Measurements from ENCODE around the gene P2RX4. TPM values are rescaled to one million over a fixed set of nuclear protein-coding genes. Genes with fewer than 3 reads are reported as not detected.
"Not testable (repeated sequence)": the region's sequence is repeated elsewhere in the genome, so short reads cannot be mapped to it uniquely, and the experiment has no call there.

P2RX4 gene
- 23.6 TPM for polyA plus RNA-seq (2012; ENCODE audit: insufficient read depth, insufficient read length)

- peak; percentile 67 for DNase-seq (ENCODE audit: low read depth, low spot score)
Measured at GRCh38 chr12:121209624-121210572, at the start of gene P2RX4. Gene P2RX4, plus strand, starts transcription at chr12:121210129. Its CDS starts 36 bp downstream, at chr12:121210165.

DNA sequence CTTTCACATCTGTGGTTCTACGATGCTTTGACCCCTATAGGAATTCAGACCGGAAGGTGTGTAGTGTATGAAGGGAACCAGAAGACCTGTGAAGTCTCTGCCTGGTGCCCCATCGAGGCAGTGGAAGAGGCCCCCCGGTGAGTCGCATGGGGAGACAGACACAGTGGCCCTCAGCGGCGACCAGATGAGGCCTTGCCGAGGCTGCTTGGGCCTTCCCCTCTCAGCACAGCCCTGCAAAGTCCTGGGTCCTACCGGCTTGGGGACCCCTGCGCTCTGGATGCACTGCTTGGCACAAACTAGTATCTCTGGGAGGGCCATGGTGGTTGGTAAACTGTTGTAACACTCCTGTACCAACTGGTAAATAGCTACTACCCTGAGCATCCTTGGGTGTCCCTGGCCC, 47.5 kb upstream of the P2RX4 start:
- H3K4me3 ChIP-seq (ENCODE audit: low read length), result no peak overlapping the region
- no peak for DNase-seq (ENCODE audit: low read depth, low spot score)

More at GRCh38 chr12:121209624-121210572, at the start of gene P2RX4:
- peak within 1 kb of the TSS; percentile 68 for H3K4me3 ChIP-seq (ENCODE audit: low read length)

DNA sequence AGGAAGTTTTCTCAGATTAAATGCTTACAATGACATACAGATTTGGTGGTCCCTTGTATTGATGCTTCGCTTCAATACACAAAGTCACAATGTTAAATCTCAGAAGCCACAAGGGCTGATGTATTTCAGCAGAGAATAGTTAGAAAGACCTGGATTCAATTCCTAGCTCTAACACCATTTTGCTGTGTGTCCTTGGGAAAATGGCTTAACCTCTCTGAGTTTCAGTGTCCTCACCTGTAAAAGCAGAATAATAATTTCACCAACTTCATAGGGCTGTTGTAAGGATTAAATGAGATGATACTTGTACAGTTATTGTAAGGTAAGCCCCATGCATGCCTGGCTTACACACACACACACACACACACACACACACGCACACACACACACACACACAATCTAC, 46.9 kb upstream of the P2RX4 start:
- no peak for DNase-seq (ENCODE audit: low read depth, low spot score)

DNA sequence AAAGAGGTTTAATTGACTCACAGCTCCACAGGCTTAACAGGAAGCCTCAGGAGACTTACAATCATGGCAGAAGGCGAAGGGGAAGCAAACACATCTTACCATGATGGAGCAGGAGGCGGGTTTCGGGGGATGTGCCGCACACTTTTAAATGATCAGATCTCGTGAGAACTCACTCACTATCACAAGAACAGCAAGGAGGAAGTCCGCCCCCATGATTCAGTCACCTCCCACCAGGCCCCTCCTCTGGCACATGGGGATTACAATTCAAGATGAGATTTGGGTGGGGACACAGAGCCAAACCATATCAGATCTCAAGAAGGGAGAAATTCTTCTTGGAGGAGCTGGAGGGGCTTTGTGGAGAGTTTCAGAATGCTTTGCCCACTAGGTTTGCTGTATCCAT, 45.1 kb upstream of the P2RX4 start:
- not testable (repeated sequence) for H3K4me3 ChIP-seq (ENCODE audit: low read length); DNase-seq (ENCODE audit: low read depth, low spot score)

More for the DNA sequence above, 46.9 kb upstream of the P2RX4 start:
- H3K4me3 ChIP-seq (ENCODE audit: low read length), result no peak overlapping the region

DNA sequence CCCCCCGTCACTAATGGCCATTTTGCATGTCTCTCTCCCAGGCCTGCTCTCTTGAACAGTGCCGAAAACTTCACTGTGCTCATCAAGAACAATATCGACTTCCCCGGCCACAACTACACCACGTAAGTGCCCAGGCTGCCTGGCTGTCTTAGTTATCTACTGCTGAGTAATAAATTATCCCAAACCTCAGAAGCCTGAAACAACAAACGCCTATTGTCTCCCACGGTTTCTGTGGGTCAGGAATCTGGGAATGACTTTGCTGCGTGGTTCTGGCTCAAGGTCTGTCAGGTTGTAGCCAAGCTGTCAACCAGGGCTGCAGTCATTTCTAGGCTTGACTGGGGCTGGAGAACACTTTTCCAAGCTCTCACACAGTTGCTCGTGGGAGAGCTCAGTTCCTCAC, 44.6 kb upstream of the P2RX4 start:
- no peak overlapping the region for H3K4me3 ChIP-seq (ENCODE audit: low read length)

GRCh38 chr12:121166356-121166755, 43.6 kb upstream of the P2RX4 start:
- no peak for DNase-seq (ENCODE audit: low read depth, low spot score)
- no peak overlapping the region for H3K4me3 ChIP-seq (ENCODE audit: low read length)

More for the DNA sequence above, 44.6 kb upstream of the P2RX4 start:
- DNase-seq (ENCODE audit: low read depth, low spot score), result no peak

DNA sequence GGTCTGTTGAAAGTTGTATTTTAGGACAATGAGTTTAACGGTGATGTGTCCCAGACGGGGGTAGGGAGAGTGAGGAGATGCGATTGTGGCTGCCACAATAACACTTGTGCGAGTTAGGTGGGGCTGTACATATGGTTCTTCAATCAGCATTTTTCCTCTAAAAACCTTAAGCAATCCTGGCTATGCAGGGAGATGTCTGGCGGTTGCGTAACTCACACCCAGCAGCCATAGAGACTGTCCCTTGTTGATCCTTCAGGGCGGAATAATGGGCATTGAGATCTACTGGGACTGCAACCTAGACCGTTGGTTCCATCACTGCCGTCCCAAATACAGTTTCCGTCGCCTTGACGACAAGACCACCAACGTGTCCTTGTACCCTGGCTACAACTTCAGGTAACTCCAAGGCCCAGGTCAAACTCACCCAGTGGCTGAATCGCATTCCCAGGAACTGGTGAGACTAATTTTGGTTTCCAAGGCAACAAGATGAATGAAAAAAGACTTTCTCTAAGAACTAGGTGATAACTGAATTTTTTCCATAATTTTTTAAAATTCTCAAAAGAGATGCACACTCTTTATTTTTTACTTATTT, 42.6 kb upstream of the P2RX4 start:
- no peak for DNase-seq (ENCODE audit: low read depth, low spot score)
- no peak overlapping the region for H3K4me3 ChIP-seq (ENCODE audit: low read length)

GRCh38 chr12:121167951-121168350, 42.0 kb upstream of the P2RX4 start:
- no peak overlapping the region for H3K4me3 ChIP-seq (ENCODE audit: low read length)
- no peak for DNase-seq (ENCODE audit: low read depth, low spot score)

DNA sequence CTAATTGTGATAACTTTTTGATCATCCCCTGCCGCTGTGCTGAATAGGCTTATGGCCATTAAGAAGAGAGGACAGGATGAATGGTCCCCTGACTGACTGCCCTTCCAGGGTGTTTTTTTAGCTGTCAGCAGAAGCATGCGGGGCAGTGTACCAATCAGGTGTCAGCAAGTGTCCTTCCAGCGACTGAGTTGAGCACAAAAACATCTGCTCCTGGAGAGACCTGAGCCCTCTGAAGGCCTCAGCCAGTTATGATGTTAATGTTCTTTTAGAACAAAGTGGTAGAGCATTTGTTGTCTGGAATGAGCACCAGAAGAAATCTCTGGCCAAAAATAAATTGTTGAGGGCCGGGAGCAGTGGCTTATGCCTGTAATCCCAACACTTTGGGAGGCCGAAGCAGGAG, 39.8 kb upstream of the P2RX4 start:
- no peak overlapping the region for H3K4me3 ChIP-seq (ENCODE audit: low read length)
- DNase-seq (ENCODE audit: low read depth, low spot score), result no peak

DNA sequence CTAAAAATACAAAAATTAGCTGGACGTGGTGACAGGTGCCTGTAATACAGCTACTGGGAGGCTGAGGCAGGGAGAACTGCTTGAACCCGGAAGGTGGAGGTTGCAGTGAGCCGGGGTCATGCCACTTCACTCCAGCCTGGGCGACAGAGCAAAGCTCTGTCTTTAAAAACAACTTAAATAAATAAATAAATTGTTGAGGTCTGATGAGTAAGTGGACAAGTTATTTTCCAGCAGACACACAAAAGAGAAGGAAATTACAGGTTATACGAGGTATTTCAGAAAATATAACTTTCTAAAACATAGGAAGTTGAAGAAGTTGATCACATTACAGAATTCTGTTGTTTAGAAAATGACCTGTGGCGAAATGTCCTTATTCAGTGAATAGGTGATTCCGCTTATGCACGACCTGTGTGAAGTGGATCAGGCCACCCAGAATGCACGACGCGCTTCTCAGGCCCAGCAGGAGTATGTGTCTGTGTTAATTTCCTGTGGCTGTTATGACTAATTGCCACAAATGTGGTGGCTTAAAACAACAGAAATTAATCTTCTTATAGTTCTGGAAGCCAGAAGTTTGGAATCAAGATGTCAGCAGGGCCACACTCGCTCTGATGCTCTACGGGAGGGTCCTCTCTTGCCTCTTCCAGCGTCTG, 39.2 kb upstream of the P2RX4 start:
- DNase-seq (ENCODE audit: low read depth, low spot score), result no peak
- H3K4me3 ChIP-seq (ENCODE audit: low read length), result no peak overlapping the region

GRCh38 chr12:121172145-121172544, 37.8 kb upstream of the P2RX4 start:
- no peak for DNase-seq (ENCODE audit: low read depth, low spot score)
- no peak overlapping the region for H3K4me3 ChIP-seq (ENCODE audit: low read length)

- no peak for DNase-seq (ENCODE audit: low read depth, low spot score)
Measured at GRCh38 chr12:121175383-121176119, 34.4 kb upstream of the P2RX4 start.

DNA sequence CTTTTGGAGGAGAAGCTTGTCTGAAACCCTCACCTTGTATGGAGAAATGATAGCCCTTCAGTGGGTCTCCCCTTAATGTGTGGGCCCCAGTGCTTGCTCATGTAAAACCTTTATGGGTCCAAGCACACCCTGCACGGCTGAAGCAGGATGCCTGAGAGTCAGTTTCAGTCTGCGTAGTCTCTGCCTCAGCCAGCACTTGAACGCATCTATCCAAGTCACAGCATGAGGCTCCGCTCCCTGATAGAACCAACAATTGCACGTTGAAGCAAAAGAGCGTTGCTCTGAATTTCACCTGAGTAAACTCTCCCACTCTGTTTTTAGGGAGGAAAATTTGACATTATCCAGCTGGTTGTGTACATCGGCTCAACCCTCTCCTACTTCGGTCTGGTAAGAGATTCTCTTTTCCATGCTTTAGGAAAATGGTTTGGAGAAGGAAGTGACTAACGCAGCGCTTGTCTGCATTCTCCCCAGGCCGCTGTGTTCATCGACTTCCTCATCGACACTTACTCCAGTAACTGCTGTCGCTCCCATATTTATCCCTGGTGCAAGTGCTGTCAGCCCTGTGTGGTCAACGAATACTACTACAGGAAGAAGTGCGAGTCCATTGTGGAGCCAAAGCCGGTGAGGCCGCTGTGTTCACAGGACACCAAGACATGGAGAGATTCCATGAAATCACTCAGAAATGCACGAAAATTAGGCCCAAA, 33.0 kb upstream of the P2RX4 start:
- no peak for DNase-seq (ENCODE audit: low read depth, low spot score)
- no peak overlapping the region for H3K4me3 ChIP-seq (ENCODE audit: low read length)

More at GRCh38 chr12:121175383-121176119, 34.4 kb upstream of the P2RX4 start:
- H3K4me3 ChIP-seq (ENCODE audit: low read length), result no peak overlapping the region

GRCh38 chr12:121181181-121181580, 28.7 kb upstream of the P2RX4 start:
- DNase-seq (ENCODE audit: low read depth, low spot score), result no peak

GRCh38 chr12:121182222-121182893, 27.6 kb upstream of the P2RX4 start:
- H3K4me3 ChIP-seq (ENCODE audit: low read length), result no peak overlapping the region
- no peak for DNase-seq (ENCODE audit: low read depth, low spot score)

More at GRCh38 chr12:121181181-121181580, 28.7 kb upstream of the P2RX4 start:
- H3K4me3 ChIP-seq (ENCODE audit: low read length), result no peak overlapping the region

- H3K4me3 ChIP-seq (ENCODE audit: low read length), result no peak overlapping the region
- DNase-seq (ENCODE audit: low read depth, low spot score), result no peak
Measured at GRCh38 chr12:121184425-121184824, 25.5 kb upstream of the P2RX4 start.

- no peak for DNase-seq (ENCODE audit: low read depth, low spot score)
- H3K4me3 ChIP-seq (ENCODE audit: low read length), result no peak overlapping the region
Measured at GRCh38 chr12:121184984-121185889, 24.7 kb upstream of the P2RX4 start.

Measured in Jurkat, Clone E6-1 (cell line).